SJSA1 (cell line): ENCODE data around the gene RAB36. TPM values are rescaled to one million over a fixed set of nuclear protein-coding genes. Genes with fewer than 3 reads are reported as not detected.

Experiments used
- DNase-seq, 2 experiments: peaks; one replicate each; pipeline ENCODE4 v3.0.0-alpha.2; 2015 to 2020; ENCODE audit warnings: low spot score in 2 of 2, low read depth in 1 of 2
- H3K27ac ChIP-seq: fragments of 250-450 bp; sonication (Bioruptor Pico); 2 replicates; pipeline ENCODE4 v1.5.1; 2020; ENCODE audit warnings: mild to moderate bottlenecking, moderate library complexity
- H3K27me3 ChIP-seq: fragments of 250-450 bp; sonication (Bioruptor Pico); replicated peaks from 2 replicates; pipeline ENCODE4 v1.5.1; 2020; ENCODE audit warnings: mild to moderate bottlenecking, moderate library complexity
- H3K36me3 ChIP-seq: fragments of 250-450 bp; sonication (Bioruptor Pico); 2 replicates; pipeline ENCODE4 v1.5.1; 2020; ENCODE audit warnings: mild to moderate bottlenecking
- H3K4me1 ChIP-seq: fragments of 250-450 bp; sonication (Bioruptor Pico); replicated peaks from 2 replicates; pipeline ENCODE4 v1.6.1; 2021; ENCODE audit warnings: mild to moderate bottlenecking
- H3K4me3 ChIP-seq: fragments of 250-450 bp; sonication (Bioruptor Pico); 2 replicates; pipeline ENCODE4 v1.5.1; 2020; ENCODE audit warnings: mild to moderate bottlenecking
- H3K9me3 ChIP-seq: fragments of 250-450 bp; sonication (Bioruptor Pico); replicated peaks from 2 replicates; pipeline ENCODE4 v1.5.1; 2020; ENCODE audit warnings: mild to moderate bottlenecking
- total RNA-seq: library from RNA; depleted of rRNA; stranded (reverse); fragments of >200 nt; shearing (Covaris generic); gene quantifications from 2 replicates; pipeline ENCODE4 v1.2.3, GENCODE V29; 2014

The RAB36 gene
- total RNA-seq, 1 experiment from 2014 or later, result 0.42 TPM

DNA sequence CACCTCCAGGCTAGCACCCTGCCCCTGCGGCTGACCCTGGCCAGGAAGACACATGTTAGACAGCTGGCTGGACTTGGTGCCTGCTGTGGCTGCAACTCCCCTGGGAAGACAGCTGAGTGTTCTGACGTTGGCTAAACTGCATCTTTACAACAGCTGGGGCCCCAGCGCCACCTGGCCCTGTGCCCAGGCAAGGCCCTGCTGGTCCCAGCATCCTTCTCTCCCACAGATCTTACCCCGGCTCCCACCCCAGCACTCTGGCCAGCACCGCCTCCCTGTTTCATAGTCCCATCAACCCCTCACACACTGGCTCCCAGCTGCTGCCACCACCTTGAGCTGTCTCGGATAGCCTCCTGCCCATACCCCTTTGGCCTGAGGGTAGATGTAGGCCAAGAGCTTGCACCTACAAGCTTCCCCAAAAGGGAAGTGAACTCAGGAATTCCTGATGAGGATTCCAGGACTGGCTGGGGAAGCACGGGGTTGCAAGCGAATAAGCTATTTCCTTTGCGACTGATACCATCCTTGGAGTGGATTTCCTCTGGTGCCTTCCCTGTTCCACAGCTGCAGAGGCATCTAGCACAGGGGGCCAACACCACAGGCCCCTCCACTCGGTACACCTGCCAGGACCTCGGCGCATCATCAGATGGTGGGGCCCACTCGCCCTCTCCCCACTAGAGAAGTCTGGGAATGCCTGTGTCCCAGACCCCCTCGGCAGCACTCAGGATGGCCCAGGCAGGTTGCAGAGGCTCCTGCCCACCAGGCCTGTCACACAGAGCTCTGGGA lies 32.0 kb upstream of the RAB36 start:
- no peak for DNase-seq
- Histone ChIP-seq H3K27ac (no peak overlapping the region), H3K9me3 (no peaks in the 10 kb centered on the region), H3K4me3 (no peak overlapping the region), H3K27me3 (no peaks in the 10 kb centered on the region), H3K4me1 (no peaks in the 10 kb centered on the region), H3K36me3 (peaks cover 71% of the 10 kb centered on the region)

DNA sequence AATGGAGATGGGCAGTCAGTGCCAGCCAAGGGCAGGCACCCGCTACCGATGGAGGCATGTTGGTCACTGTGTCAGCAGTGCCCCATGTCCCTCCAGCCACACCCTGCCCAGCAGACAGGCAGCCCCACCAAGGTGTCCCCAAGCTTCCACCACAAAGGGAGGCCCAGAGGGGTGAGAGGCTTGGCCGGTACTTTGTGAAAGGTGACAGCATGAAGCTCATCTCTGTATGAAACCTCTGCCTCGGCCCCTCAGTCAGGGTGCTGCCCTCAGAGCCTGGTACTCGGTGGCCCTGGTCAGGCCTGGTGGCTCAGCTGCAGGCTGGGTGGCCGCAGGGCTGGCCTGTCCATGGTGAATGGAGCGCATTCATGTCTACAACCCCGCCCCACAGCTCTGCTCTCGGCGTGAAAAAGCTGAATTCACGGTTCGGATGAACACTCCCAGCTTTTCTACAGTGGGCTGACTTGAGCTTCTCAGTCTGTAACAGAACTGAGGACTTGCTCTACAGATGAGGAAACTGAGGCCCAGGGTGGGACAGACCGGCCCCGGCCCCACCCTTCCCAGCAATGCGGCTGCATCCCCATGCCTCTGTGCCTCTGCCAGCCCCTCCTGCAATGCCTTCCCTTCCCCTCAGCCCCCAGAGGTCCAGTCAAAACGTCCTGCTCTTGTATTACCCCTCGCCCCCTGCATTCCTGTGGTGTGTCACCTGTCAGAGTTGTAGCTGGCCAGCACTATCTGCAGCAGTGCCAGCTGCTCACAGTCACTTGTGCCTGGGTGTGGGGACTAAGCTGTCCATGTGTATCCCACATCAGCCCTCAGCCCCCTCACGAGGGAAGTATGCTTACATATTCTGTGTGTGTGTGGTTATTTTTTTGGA lies 31.2 kb upstream of the RAB36 start:
- Histone ChIP-seq H3K4me1 (no peaks in the 10 kb centered on the region), H3K4me3 (no peak overlapping the region), H3K27ac (no peak overlapping the region)

DNA sequence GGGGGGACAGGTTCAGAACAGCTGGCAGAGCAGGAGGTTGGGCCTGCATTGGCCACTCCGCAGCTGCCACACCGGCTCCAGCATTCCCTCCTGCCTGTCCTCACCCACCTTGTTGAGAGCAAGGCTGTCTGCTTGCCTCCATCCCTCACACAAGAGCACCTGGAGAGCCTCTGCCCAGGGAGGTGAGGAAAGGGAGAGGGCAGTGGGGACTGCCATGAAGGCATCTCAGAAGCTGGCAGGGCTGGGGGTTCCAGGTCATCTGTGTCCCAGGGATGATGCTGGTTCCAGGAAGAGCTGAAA lies 30.6 kb upstream of the RAB36 start:
- Histone ChIP-seq H3K27ac (no peak overlapping the region), H3K4me1 (no peaks in the 10 kb centered on the region), H3K9me3 (no peaks in the 10 kb centered on the region), H3K36me3 (peaks cover 63% of the 10 kb centered on the region), H3K27me3 (no peaks in the 10 kb centered on the region), H3K4me3 (no peak overlapping the region)
- DNase-seq, result no peak

More for the DNA sequence above, 31.2 kb upstream of the RAB36 start:
- no peak for DNase-seq
- peaks cover 66% of the 10 kb centered on the region for H3K36me3 ChIP-seq
- no peaks in the 10 kb centered on the region for H3K27me3 ChIP-seq
- no peaks in the 10 kb centered on the region for H3K9me3 ChIP-seq

DNA sequence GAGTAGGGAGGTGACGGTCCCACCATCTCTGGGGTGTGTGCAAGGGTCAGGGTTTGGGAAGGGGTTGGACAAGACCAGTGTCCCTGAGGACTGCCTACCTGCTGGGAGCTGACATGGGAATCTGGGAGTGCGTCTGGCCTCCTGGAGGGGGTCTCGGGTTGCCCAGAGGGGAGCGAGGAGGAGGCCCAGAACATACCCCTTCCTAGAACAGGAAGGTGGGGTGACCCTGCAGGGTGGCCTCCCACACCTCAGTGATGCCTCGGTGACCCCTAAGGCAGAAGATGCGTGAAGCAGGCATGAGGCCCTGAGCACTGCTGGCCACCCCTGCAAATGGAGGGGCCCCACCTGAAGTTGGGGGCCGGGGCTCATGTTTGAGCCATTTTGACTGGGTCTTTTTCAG lies 29.9 kb upstream of the RAB36 start:
- DNase-seq, result no peak
- no peaks in the 10 kb centered on the region for H3K9me3 ChIP-seq
- no peak overlapping the region for H3K4me3 ChIP-seq
- H3K27ac ChIP-seq, result no peak overlapping the region
- H3K4me1 ChIP-seq, result no peaks in the 10 kb centered on the region
- no peaks in the 10 kb centered on the region for H3K27me3 ChIP-seq
- H3K36me3 ChIP-seq, result peaks cover 65% of the 10 kb centered on the region

DNA sequence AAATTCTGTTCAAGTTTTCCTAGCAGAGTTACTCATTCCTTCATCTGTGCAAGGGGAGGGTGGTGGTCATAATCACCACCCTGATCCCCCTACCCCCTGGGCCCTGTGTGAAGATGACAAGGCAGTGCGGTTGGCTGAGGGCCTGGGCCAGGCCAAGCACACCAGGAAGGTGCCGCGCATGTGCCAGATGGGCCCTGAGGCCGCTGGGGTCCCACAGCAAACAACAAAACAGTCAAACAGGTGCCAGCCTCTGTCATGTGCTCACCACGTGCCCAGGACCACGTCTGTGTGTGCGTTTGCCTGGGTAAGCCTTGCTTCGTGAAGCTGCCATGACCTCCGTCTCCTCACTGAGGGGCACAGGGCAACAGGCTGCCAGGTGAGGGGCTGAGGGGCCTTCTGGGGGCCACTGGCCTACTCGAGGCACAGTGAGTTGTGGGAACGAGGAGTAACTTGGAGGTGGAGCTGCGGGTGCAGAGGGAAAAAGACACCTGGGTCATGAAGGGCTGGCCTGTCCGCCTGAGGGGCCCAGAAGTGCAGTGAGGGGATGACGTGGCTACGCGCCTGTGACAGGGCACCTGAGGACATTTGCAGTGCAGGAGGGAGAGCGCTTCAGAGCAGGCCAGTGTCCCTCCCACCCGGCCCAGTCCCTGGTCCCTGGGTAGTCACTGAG lies 29.3 kb upstream of the RAB36 start:
- DNase-seq, result no peak
- no peaks in the 10 kb centered on the region for H3K4me1 ChIP-seq
- H3K36me3 ChIP-seq, result peaks cover 59% of the 10 kb centered on the region
- H3K27me3 ChIP-seq, result no peaks in the 10 kb centered on the region
- H3K9me3 ChIP-seq, result no peaks in the 10 kb centered on the region
- no peak overlapping the region for H3K27ac ChIP-seq
- H3K4me3 ChIP-seq, result no peak overlapping the region

DNA sequence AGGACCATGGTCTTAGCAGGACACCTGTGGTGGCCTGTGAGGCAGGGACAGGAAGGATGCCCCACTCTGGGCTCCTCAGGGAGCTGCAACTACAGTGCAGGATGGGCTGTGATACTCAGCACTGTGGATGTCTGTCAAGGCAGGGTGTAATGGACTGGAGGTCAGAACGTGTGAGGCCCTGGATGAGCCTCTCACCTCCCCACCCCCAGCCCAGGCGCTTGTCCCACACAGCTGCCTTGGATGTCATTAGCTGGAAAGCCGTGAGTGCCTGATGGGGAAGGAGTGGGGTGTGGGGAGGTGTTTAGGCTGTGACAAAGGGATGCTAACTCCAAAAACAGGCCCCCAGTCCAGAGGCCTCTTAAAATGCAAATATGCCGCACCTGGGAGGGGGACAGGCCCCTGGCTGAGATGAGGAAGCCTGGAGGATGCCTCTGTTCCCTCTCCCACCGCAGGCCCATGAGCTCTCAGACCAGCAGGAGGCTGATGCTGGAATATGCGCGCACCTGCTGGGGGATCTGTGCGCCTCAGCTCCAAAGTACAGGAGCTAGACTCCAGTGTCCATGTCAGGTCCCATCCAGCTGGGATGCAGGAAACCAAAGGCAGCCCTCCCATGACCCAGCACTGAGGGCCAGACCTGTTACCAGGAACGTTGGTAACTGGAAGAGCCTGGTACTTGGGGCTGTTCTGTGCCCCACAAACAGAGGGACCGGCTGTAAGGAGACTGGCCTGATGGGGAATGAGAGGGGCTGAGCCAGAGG lies 28.6 kb upstream of the RAB36 start:
- H3K27me3 ChIP-seq, result no peaks in the 10 kb centered on the region
- no peaks in the 10 kb centered on the region for H3K4me1 ChIP-seq
- DNase-seq, result no peak
- H3K27ac ChIP-seq, result no peak overlapping the region
- no peak overlapping the region for H3K4me3 ChIP-seq
- H3K36me3 ChIP-seq, result peaks cover 52% of the 10 kb centered on the region
- H3K9me3 ChIP-seq, result no peaks in the 10 kb centered on the region

DNA sequence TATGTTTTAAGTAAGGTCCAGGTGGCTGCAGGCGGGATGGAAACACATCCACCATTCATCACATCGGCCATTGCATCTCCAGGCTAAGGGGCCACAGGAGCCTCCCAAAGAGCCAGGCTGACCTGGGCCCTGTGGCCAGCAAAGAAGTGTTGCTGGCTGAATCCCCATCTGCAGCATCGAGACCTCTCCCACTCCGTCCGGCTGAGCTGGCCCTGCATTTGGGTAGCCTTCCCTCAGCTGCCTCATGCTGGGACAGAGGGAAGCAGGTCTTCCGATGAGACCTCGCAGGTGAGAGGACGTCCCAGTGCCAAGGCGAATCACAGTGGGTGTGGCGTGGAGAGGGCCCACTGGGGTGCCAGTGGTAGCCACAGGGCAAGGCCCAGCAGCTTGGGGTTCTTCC lies 28.0 kb upstream of the RAB36 start:
- Histone ChIP-seq H3K27ac (no peak overlapping the region), H3K4me3 (no peak overlapping the region), H3K9me3 (no peaks in the 10 kb centered on the region), H3K27me3 (no peaks in the 10 kb centered on the region), H3K36me3 (peaks cover 46% of the 10 kb centered on the region), H3K4me1 (no peaks in the 10 kb centered on the region)
- DNase-seq, result no peak

DNA sequence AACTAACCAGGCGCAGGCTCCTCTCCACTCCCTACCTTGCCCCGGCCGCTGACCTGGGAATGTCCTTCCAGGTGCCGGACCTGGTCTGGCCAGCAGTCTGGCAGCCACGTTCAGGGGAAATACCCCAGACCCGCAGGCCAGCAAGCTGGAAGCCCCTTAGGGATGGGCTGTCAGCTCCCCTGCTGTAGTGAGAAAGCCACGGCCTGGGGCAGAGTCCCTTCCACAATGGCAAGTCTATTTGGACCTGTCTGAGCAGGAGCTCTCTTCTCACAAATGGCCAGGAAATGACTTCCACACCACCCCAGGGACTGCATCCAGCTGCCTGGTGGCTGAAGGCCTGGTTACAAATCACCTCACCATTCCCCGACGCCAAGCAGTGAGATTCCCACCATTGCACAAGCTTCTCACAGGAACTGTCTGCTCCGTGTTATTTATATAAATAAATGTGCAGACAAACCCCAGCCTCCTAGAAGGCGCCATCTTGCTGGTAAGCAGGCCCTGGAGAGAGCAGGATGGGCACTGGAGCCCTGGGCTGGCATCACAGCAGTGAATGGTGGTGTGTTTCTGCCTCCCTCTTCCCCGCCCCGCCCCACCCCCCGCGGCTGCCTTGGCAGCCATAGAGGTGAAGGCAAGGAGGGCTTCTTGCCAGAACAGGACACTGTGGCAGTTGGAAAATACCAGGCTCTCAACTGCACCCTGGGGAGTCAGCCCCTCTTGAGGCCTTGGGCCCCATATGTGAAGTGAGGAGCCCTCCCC lies 27.2 kb upstream of the RAB36 start:
- H3K4me1 ChIP-seq, result no peaks in the 10 kb centered on the region
- no peaks in the 10 kb centered on the region for H3K9me3 ChIP-seq
- no peak overlapping the region for H3K4me3 ChIP-seq
- no peak overlapping the region for H3K27ac ChIP-seq
- H3K36me3 ChIP-seq, result peaks cover 43% of the 10 kb centered on the region
- no peaks in the 10 kb centered on the region for H3K27me3 ChIP-seq
- DNase-seq, result no peak

DNA sequence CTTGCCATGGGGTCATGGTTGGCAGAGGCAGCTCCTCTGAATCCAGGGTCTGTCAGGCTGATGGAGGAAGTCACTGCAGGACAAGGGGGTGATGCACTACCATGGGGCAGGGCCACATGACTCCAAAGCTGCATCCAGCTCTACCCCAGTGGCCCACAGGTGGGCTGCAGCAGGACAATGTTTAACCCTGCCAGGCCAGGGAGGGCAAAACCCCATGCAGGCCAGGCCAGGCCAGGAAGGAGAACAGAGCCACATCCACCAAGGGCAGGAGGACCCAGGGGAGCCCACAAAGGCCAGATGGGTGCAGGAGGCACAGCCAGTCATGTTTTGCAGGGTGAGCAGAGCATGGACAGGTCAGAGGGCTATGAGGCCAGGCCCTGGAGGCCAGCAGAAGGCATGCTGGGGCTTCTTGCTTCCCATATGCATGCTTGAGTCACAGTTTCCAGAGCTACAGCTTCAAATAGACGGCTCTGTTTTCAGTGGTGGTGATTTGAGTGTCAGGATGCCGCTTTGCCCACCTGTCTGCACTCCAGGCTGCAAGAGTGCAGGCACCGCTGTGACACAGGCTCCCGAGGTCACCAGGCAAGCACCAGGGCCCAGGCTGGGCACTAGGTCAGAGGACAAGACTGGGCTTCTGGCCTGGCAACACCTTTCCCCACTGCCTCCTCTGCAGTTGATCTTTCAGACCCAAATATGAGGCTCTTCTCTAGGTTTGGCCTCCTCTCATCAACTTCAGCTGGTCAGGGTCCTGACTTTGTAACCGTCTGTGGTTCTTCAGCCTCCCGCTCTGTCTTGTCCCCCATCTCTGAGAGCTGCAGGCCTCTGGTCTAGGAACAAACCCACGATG lies 26.4 kb upstream of the RAB36 start:
- H3K36me3 ChIP-seq, result peaks cover 43% of the 10 kb centered on the region
- no peaks in the 10 kb centered on the region for H3K9me3 ChIP-seq
- no peaks in the 10 kb centered on the region for H3K4me1 ChIP-seq

DNA sequence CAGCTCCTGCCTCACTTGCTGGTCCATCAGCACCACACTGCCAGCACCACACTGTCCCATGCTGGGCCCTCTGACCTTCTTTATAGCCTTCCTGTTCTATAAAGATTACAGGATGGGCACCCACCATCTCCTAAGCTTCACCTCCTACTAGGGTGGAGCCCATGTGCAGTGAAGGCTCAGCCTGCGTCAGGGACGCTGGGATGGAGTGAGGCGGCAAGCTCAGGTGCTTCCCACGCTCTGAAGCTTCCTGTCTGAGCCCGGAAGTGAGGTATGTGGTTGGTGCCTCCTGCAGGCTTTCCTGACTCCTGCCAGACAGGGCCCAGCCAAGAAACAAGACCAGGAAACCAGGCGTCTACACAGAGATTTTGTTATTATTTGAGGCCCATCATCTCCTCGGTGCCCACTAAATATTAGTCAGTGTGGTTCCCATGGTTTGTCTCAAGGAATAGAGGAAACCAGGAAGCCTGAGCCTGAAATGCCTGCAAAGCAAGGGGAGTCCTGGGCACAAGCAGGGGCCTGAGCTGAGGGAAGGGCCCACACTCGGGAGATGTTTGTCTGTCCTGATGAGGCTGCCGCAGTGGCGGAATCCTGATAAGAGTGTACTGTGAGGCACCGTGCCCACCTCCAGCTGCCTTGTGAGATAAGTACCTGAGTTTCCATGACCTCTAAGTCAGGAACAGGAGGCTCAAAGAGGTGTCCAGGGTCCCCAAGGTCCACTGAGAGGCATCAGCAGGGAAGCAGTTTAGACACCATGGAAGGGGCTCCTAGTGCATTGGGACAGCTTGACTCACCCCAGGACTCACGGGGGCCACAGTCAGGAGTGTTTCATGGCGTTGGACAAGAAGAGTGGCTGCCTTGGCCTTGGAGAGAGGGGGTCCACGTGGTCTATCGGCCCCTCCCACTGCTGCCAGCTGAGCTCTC lies 25.5 kb upstream of the RAB36 start:
- no peaks in the 10 kb centered on the region for H3K9me3 ChIP-seq

More for the DNA sequence above, 26.4 kb upstream of the RAB36 start:
- DNase-seq, result no peak
- Histone ChIP-seq H3K27ac (no peak overlapping the region), H3K27me3 (no peaks in the 10 kb centered on the region), H3K4me3 (no peak overlapping the region)

DNA sequence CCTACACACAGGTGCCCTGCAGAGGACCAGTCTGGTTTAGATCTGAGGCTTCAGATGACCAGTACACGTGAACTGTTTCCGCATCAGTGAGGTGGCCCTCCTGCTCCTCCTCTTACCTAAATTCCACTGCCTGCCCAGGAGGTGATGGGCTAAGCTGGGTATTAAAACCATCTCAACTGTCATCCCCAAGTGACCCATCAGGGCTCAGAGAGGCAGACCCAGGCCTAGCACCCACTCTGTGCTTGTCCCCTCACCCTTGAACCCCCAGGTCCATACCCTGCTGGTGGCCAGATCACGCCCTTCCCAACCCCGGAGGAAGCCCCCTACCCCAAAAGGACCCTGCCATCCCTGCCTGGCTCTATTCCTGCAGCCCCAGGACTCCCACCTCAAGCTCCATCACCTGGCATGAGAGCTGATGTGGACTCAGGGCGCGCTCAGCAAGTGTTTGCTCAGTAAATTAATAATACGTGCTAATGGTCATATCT lies 24.8 kb upstream of the RAB36 start:
- Histone ChIP-seq H3K4me3 (no peak overlapping the region), H3K4me1 (no peaks in the 10 kb centered on the region), H3K36me3 (peaks cover 44% of the 10 kb centered on the region), H3K9me3 (no peaks in the 10 kb centered on the region), H3K27ac (no peak overlapping the region), H3K27me3 (no peaks in the 10 kb centered on the region)
- no peak for DNase-seq

More for the DNA sequence above, 25.5 kb upstream of the RAB36 start:
- Histone ChIP-seq H3K4me3 (no peak overlapping the region), H3K4me1 (no peaks in the 10 kb centered on the region), H3K36me3 (peaks cover 42% of the 10 kb centered on the region), H3K27ac (no peak overlapping the region), H3K27me3 (no peaks in the 10 kb centered on the region)
- no peak for DNase-seq
